Kidney (tissue), 14 donors: ENCODE measurements around the gene BCL2L1. TPM values are rescaled to one million over a fixed set of nuclear protein-coding genes. Genes with fewer than 3 reads are reported as not detected.

Experiments used
- DNase-seq, 5 donors: peaks; one replicate each; pipeline ENCODE4 v3.0.0-alpha.2; 2013 to 2020
- FAIRE-seq: peaks from 2 replicates; lab custom pipeline; 2012; peaks lifted over from hg19 to GRCh38; lab: Jason Lieb, UNC
- H3K27ac ChIP-seq, 2 donors: one replicate each; pipeline ENCODE4 v1.7.0; 2013; ENCODE audit warnings: low read depth in 2 of 2, low read length in 2 of 2, inconsistent platforms in 1 of 2
- H3K27me3 ChIP-seq: one replicate; pipeline ENCODE4 v1.7.1; 2013; ENCODE audit warnings: low read length, inconsistent platforms; ENCODE audit not compliant: control insufficient read depth, insufficient read depth
- H3K36me3 ChIP-seq, 3 donors: one replicate each; pipeline versions ENCODE4 v1.7.0 to v1.7.1; 2013; ENCODE audit warnings: low read length in 3 of 3, control low read depth in 1 of 3, inconsistent platforms in 1 of 3; ENCODE audit not compliant: insufficient read depth in 3 of 3, control insufficient read depth in 2 of 3
- H3K4me1 ChIP-seq, 3 donors: one replicate each; pipeline versions ENCODE4 v1.7.0 to v1.7.1; 2013; ENCODE audit warnings: low read length in 3 of 3, inconsistent platforms in 1 of 3, low read depth in 1 of 3; ENCODE audit not compliant: control insufficient read depth in 2 of 3, insufficient read depth in 2 of 3
- H3K4me3 ChIP-seq, 3 donors: one replicate each; pipeline versions ENCODE4 v1.7.0 to v1.8.1; 2013; ENCODE audit warnings: low read length in 3 of 3, control low read depth in 1 of 3, inconsistent platforms in 1 of 3
- H3K9ac ChIP-seq, 3 donors: one replicate each; pipeline versions ENCODE4 v1.7.0 to v1.7.1; 2013; ENCODE audit warnings: low read length in 3 of 3, control low read depth in 1 of 3, inconsistent platforms in 1 of 3
- H3K9me3 ChIP-seq, 3 donors: one replicate each; pipeline versions ENCODE4 v1.7.0 to v1.7.1; 2013; ENCODE audit warnings: low read length in 3 of 3, control low read depth in 1 of 3, inconsistent platforms in 1 of 3; ENCODE audit not compliant: control insufficient read depth in 2 of 3, insufficient read depth in 1 of 3
- intact Hi-C: fragments of 100-400 bp; cut with DNase I; formaldehyde crosslinking; loops from one replicate; pipeline ENCODE4 v1.11.1; 2022
- polyA plus RNA-seq: library from polyadenylated mRNA; stranded (reverse); fragments of 350-450 nt; fragmentation: Illumina TruSeq; extraction: RNeasy Lipid Tissue Mini Kit (QIAGEN cat#74804); gene quantifications from one replicate; pipeline ENCODE4 v1.2.3, GENCODE V29; 2014; ENCODE audit warnings: low read depth, low replicate concordance; ENCODE audit not compliant: insufficient read depth
- total RNA-seq: library from RNA; stranded (reverse); fragmentation: NEBNext Ultra II Directional; extraction: Animal tissue kit (Norgen Biotek cat#: 25700); gene quantifications from one replicate; pipeline ENCODE4 v1.2.1, GENCODE V29; 2021
- TF ChIP-seq, protein P1 (sequence below): IDR thresholded peaks from 3 replicates; pipeline ENCODE4 v1.5.1; 2012; ENCODE audit warnings: mild to moderate bottlenecking, moderate library complexity, borderline replicate concordance; ENCODE audit not compliant: insufficient read depth; ENCODE audit errors: extremely low read depth
- donor health status: control.
- donor health status: control.
- donor health status: control.
- donor health status: control.
- donor health status: control.
- donor health status: DM: yes; HTN: yes; CAD: no.
- donor health status: Normal renal cell carcinoma (clear cell type).

BCL2L1 gene
- total and polyA plus RNA-seq, 2 donors from 2014 or later, result 132 to 139 TPM

- intact Hi-C loops, result loop anchor here (5.0 kb wide), 1 partner anchor 56 kb away; the partner anchor contains the start of gene BCL2L1
- DNase-seq, result no peak
- H3K9ac ChIP-seq, result peak overlapping the region in 1 of 3 donors; percentile 42
Observed at GRCh38 chr20:31666258-31667042, 56.2 kb downstream of the BCL2L1 start.

GRCh38 chr20:31665753-31666152 lies 56.9 kb downstream of the BCL2L1 start:
- intact Hi-C loops, result loop anchor here (5.0 kb wide), 1 partner anchor 57 kb away; the partner anchor contains the start of gene BCL2L1
- TF ChIP-seq, protein P1, sequence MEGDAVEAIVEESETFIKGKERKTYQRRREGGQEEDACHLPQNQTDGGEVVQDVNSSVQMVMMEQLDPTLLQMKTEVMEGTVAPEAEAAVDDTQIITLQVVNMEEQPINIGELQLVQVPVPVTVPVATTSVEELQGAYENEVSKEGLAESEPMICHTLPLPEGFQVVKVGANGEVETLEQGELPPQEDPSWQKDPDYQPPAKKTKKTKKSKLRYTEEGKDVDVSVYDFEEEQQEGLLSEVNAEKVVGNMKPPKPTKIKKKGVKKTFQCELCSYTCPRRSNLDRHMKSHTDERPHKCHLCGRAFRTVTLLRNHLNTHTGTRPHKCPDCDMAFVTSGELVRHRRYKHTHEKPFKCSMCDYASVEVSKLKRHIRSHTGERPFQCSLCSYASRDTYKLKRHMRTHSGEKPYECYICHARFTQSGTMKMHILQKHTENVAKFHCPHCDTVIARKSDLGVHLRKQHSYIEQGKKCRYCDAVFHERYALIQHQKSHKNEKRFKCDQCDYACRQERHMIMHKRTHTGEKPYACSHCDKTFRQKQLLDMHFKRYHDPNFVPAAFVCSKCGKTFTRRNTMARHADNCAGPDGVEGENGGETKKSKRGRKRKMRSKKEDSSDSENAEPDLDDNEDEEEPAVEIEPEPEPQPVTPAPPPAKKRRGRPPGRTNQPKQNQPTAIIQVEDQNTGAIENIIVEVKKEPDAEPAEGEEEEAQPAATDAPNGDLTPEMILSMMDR, result no peak
- Histone ChIP-seq H3K9me3 (no peaks in the 10 kb centered on the region), H3K27me3 (no peaks in the 10 kb centered on the region), H3K9ac (peak overlapping the region in 1 of 3 donors; percentile 42), H3K4me3 (no peak overlapping the region), H3K36me3 (peaks cover 0 to 14% (median 12%) of the 10 kb centered on the region in 3 donors), H3K27ac (peak overlapping the region; percentile 73 to 92), H3K4me1 (peaks cover 0 to 64% (median 44%) of the 10 kb centered on the region in 3 donors)
- no peak for FAIRE-seq
- DNase-seq, result no peak

More at GRCh38 chr20:31666258-31667042, 56.2 kb downstream of the BCL2L1 start:
- Histone ChIP-seq H3K27ac (peak overlapping the region; percentile 73 to 92), H3K4me1 (peaks cover 0 to 69% (median 51%) of the 10 kb centered on the region in 3 donors), H3K4me3 (no peak overlapping the region), H3K36me3 (peaks cover 0 to 14% (median 12%) of the 10 kb centered on the region in 3 donors), H3K27me3 (no peaks in the 10 kb centered on the region), H3K9me3 (no peaks in the 10 kb centered on the region)
- no peak for FAIRE-seq
- TF ChIP-seq, protein P1, result no peak

DNA sequence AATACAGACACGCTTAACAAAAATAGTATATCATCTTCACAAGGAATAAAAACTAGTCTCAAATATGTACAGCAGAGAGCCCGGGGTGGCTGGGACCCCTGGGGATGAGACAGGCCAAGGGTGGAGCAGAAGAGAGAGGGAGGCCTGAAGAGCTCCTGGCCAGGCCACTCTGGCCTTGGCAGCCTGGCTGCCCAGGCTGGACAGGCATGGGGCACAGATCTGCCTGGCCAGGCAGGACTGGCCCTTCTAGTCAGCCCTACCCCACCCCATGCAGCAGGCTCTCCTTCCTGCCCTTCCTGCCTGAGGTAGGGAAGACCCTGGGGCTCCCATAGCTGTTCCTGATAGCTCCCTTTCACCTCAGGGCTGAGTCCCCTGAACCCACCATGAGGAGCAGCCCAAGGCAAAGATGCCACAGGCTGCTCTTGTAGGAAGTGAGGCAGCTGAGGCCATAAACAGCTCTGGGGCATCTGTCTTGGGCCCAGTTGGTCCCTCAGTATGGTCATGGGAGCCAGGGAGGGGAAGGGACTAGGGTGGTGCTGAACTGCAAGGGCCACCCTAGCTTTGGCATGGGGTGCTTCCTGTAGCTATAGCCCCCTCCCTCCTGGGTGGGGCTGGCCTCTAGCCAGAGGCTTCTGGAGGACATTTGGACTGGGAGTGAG lies 57.8 kb downstream of the BCL2L1 start:
- FAIRE-seq (no peak), DNase-seq (no peak)
- H3K9me3 ChIP-seq, result no peaks in the 10 kb centered on the region
- peak overlapping the region; percentile 78 to 92 for H3K27ac ChIP-seq
- no peaks in the 10 kb centered on the region for H3K27me3 ChIP-seq
- H3K4me3 ChIP-seq, result no peak overlapping the region
- peak overlapping the region in 2 of 3 donors; percentile 49 to 51 for H3K9ac ChIP-seq
- intact Hi-C loops, result loop anchor here (5.0 kb wide), 1 partner anchor 57 kb away; the partner anchor contains the start of gene BCL2L1
- TF ChIP-seq, protein P1, result no peak
- H3K4me1 ChIP-seq, result peaks cover 0 to 56% (median 35%) of the 10 kb centered on the region in 3 donors
- peaks cover 0 to 14% (median 12%) of the 10 kb centered on the region in 3 donors for H3K36me3 ChIP-seq
